GM12878 (cell line): ENCODE data around the gene TTC39B. TPM values are rescaled to one million over a fixed set of nuclear protein-coding genes. Genes with fewer than 3 reads are reported as not detected.

Source experiments
- ATAC-seq: fragments of 200-7000 bp; cut with Tn5 transposase; 3 replicates; pipeline ENCODE4 v1.9.1; 2020; ENCODE audit warnings: mild to moderate bottlenecking, moderate library complexity
- BruUV-seq: library from RNA; stranded (reverse); fragments of 400-500 nt; replicated peaks from 2 replicates; lab custom pipeline; 2021; lab: Mats Ljungman, UMichigan
- CTCF ChIA-PET: fragments of 300-600 bp; sonication (Branson Sonifier 250); formaldehyde crosslinking; extraction: SDS; loops from one replicate; lab custom pipeline; 2021; ENCODE audit warnings: inconsistent platforms; lab: Yijun Ruan, JAX
- POLR2A ChIA-PET: fragments of 350-600 bp; formaldehyde crosslinking; extraction: SDS; loops from one replicate; lab custom pipeline; 2021; ENCODE audit warnings: inconsistent platforms; lab: Charles Lee
- RAD21 ChIA-PET: fragments of 300-600 bp; sonication (Branson Sonifier 250); formaldehyde crosslinking; loops from one replicate; lab custom pipeline; 2023; ENCODE audit warnings: antibody characterized with exemption; ENCODE audit not compliant: unreplicated experiment; lab: Charles Lee
- SMC1A ChIA-PET: fragments of 300-600 bp; sonication (Branson Sonifier 250); formaldehyde crosslinking; loops from one replicate; lab custom pipeline; 2023; ENCODE audit not compliant: unreplicated experiment, uncharacterized antibody; lab: Charles Lee
- DNase-seq: peaks from one replicate; pipeline ENCODE4 v3.0.0-alpha.2; 2011; ENCODE audit warnings: low read depth, low spot score
- FAIRE-seq: peaks from 3 replicates; lab custom pipeline; 2011; peaks lifted over from hg19 to GRCh38; lab: Jason Lieb, UNC
- H2AFZ ChIP-seq: 2 replicates; pipeline ENCODE4 v1.6.0; 2011; ENCODE audit warnings: low read depth, low read length, control low read depth; ENCODE audit not compliant: control insufficient read depth
- H3K27ac ChIP-seq: 2 replicates; pipeline ENCODE4 v1.5.1; 2011; ENCODE audit warnings: control low read depth; ENCODE audit not compliant: control insufficient read depth, insufficient read depth
- H3K27me3 ChIP-seq, 2 experiments: replicated peaks in 1 of 2; 2 replicates each; pipeline versions ENCODE4 v1.6.0 to v1.6.1; 2011; ENCODE audit warnings: low read length in 1 of 2; ENCODE audit not compliant: control insufficient read depth in 2 of 2, insufficient read depth in 2 of 2
- H3K36me3 ChIP-seq, 2 experiments: 2 replicates each; pipeline ENCODE4 v1.5.1; 2011; ENCODE audit warnings: low read length in 1 of 2; ENCODE audit not compliant: control insufficient read depth in 2 of 2, insufficient read depth in 2 of 2
- H3K4me1 ChIP-seq: 2 replicates; pipeline ENCODE4 v1.6.1; 2011; ENCODE audit warnings: mild to moderate bottlenecking, low read length, moderate library complexity, mixed read lengths; ENCODE audit not compliant: control insufficient read depth, insufficient read depth
- H3K4me2 ChIP-seq: 2 replicates; pipeline ENCODE4 v1.6.0; 2011; ENCODE audit warnings: control low read depth; ENCODE audit not compliant: control insufficient read depth, insufficient read depth
- H3K4me3 ChIP-seq: fragments of 200-600 bp; sonication (generic); 2 replicates; pipeline ENCODE4 v1.5.1; 2016
- H3K79me2 ChIP-seq: 2 replicates; pipeline ENCODE4 v1.6.0; 2011; ENCODE audit warnings: low read length; ENCODE audit not compliant: control insufficient read depth, insufficient read depth
- H3K9ac ChIP-seq: 2 replicates; pipeline ENCODE4 v1.8.0; 2011; ENCODE audit warnings: low read length, control low read depth, mixed read lengths; ENCODE audit not compliant: control insufficient read depth, insufficient read depth
- H3K9me3 ChIP-seq: replicated peaks from 3 replicates; pipeline ENCODE4 v1.5.1; 2011; ENCODE audit warnings: mild to moderate bottlenecking, low read length; ENCODE audit not compliant: control insufficient read depth, insufficient read depth
- H4K20me1 ChIP-seq: 2 replicates; pipeline ENCODE4 v1.6.0; 2011; ENCODE audit not compliant: control insufficient read depth, insufficient read depth
- CHD1 ChIP-seq: IDR thresholded peaks from 2 replicates; pipeline ENCODE4 v1.6.1; 2012; ENCODE audit warnings: low read depth, low read length, improper control_type of control experiment
- CTCF ChIP-seq, 3 experiments: IDR thresholded peaks in 2 of 3; conservative IDR thresholded peaks in 1 of 3; 2 replicates each; pipeline ENCODE4 v1.5.1; 2011; ENCODE audit warnings: low read depth in 3 of 3, low read length in 3 of 3, mild to moderate bottlenecking in 3 of 3, control low read depth in 2 of 3, moderate library complexity in 2 of 3, inconsistent platforms in 1 of 3, mixed read lengths in 1 of 3; ENCODE audit not compliant: control insufficient read depth in 2 of 3, insufficient read depth in 1 of 3; ENCODE audit errors: extremely low read depth in 1 of 3
- FOXK2 ChIP-seq: fragments of 450-650 bp; IDR thresholded peaks from 2 replicates; pipeline ENCODE4 v1.6.1; 2017; ENCODE audit warnings: mild to moderate bottlenecking, moderate library complexity
- HDGF ChIP-seq: fragments of 450-650 bp; IDR thresholded peaks from 2 replicates; pipeline ENCODE4 v1.6.1; 2016; ENCODE audit warnings: antibody characterized with exemption
- IKZF2 ChIP-seq, 2 experiments: fragments of 450-650 bp; IDR thresholded peaks; 2 replicates each; pipeline ENCODE4 v1.6.1; 2017; ENCODE audit warnings: mild to moderate bottlenecking in 2 of 2, moderate library complexity in 2 of 2
- NBN ChIP-seq: fragments of 450-650 bp; IDR thresholded peaks from 2 replicates; pipeline ENCODE4 v1.6.1; 2016
- RELA ChIP-seq: fragments of 450-650 bp; IDR thresholded peaks from 2 replicates; pipeline ENCODE4 v1.8.0; 2014; ENCODE audit warnings: borderline replicate concordance; ENCODE audit not compliant: partially characterized antibody
- REST ChIP-seq: IDR thresholded peaks from 2 replicates; pipeline ENCODE4 v1.6.1; 2012; ENCODE audit warnings: mild to moderate bottlenecking, low read depth, low read length
- SMAD1 ChIP-seq: fragments of 450-650 bp; IDR thresholded peaks from 2 replicates; pipeline ENCODE4 v1.6.1; 2018; ENCODE audit warnings: mild to moderate bottlenecking, low read depth; ENCODE audit not compliant: partially characterized antibody
- STAT3 ChIP-seq: IDR thresholded peaks from 2 replicates; pipeline ENCODE4 v1.6.1; 2011; ENCODE audit warnings: low read depth, low read length, improper control_type of control experiment
- SUPT20H ChIP-seq: IDR thresholded peaks from 2 replicates; pipeline ENCODE4 v1.6.1; 2011; ENCODE audit warnings: low read depth, mild to moderate bottlenecking, low read length, moderate library complexity, borderline replicate concordance; ENCODE audit not compliant: control insufficient read depth
- TCF7 ChIP-seq: IDR thresholded peaks from 2 replicates; pipeline ENCODE4 v1.6.1; 2014; ENCODE audit warnings: antibody characterized with exemption, borderline replicate concordance
- WRNIP1 ChIP-seq: IDR thresholded peaks from 2 replicates; pipeline ENCODE4 v1.6.1; 2011; ENCODE audit warnings: low read depth, low read length, improper control_type of control experiment, borderline replicate concordance
- YBX1 ChIP-seq: fragments of 450-650 bp; IDR thresholded peaks from 2 replicates; pipeline ENCODE4 v1.6.1; 2016; ENCODE audit warnings: antibody characterized with exemption
- ZBTB4 ChIP-seq: fragments of 450-650 bp; formaldehyde crosslinking; IDR thresholded peaks from 2 replicates; pipeline ENCODE4 v1.4.0; 2022; ENCODE audit warnings: mild to moderate bottlenecking, moderate library complexity
- ZZZ3 ChIP-seq: IDR thresholded peaks from 2 replicates; pipeline ENCODE4 v1.6.1; 2011; ENCODE audit warnings: low read depth; ENCODE audit not compliant: control insufficient read depth, insufficient read length
- WGBS: methylation state at CpG from one replicate; pipeline ENCODE4 v1.1.6; 2016; ENCODE audit warnings: low lambda C conversion rate; ENCODE audit not compliant: insufficient replicate concordance, insufficient coverage; ENCODE audit errors: missing lambda C conversion rate; 5-methylcytosine and 5-hydroxymethylcytosine counted together
- in situ Hi-C: fragments of 300-500 bp; cut with MboI; formaldehyde crosslinking; loops from 9 replicates; pipeline ENCODE4 v1.14.3; 2018; ENCODE audit warnings: mixed read lengths
- intact Hi-C: fragments of 100-400 bp; cut with micrococcal nuclease; formaldehyde crosslinking; loops from one replicate; pipeline ENCODE4 v1.14.2; 2022; ENCODE audit not compliant: unreplicated experiment
- polyA plus RNA-seq, 11 experiments: library from polyadenylated mRNA; depleted of rRNA in 4 of 11; unstranded in 6 of 11; stranded (reverse) in 5 of 11; fragments of >200 nt; fragmentation: Nextera tagmentation in 4 of 11; fragmentation: Illumina TruSeq in 1 of 11; extraction: Ambion mirVana in 4 of 11; extraction: Trizol in 1 of 11; gene quantifications; 1 replicate in 1 of 11; 2 replicates in 10 of 11; pipeline versions ENCODE4 v1.2.1 to v1.2.3, GENCODE V29; 2011 to 2016; ENCODE audit warnings: inconsistent platforms in 2 of 11, missing spikeins in 2 of 11, low read depth in 1 of 11
- total RNA-seq, 4 experiments: library from RNA; depleted of rRNA in 3 of 4; stranded (reverse); fragments of >200 nt in 3 of 4; fragmentation: Illumina TruSeq in 1 of 4; extraction: Trizol in 1 of 4; gene quantifications; 2 replicates each; pipeline versions ENCODE4 v1.2.1 to v1.2.3, GENCODE V29; 2013 to 2021

The TTC39B gene
- total and polyA plus RNA-seq, 10 of the 15 experiments (the other 5 are each of a cell fraction or from before 2014, with no cell fraction given): 0.68 to 2.5 (median 1.5) TPM

- TF ChIP-seq SUPT20H: no peak
- TF ChIP-seq CTCF (IDR thresholded peaks at IDR 0.05 in 2 of 3, conservative IDR thresholded peaks at IDR 0.05 in 1 of 3; ENCODE audit: control insufficient read depth in 2 of 3, extremely low read depth in 1 of 3, insufficient read depth in 1 of 3, low read depth in 3 of 3, low read length in 3 of 3): no peak
- no peak for TF ChIP-seq ZZZ3
- TF ChIP-seq IKZF2 (IDR thresholded peaks at IDR 0.05): no peak
- no peak for TF ChIP-seq WRNIP1
- TF ChIP-seq ZBTB4 (CRISPR knock-in tag): no peak
- no peak for TF ChIP-seq FOXK2
- TF ChIP-seq RELA: no peak
- TF ChIP-seq CHD1: no peak
- no peak for TF ChIP-seq REST
- no peak for TF ChIP-seq TCF7
- TF ChIP-seq SMAD1: no peak
- no peak for TF ChIP-seq YBX1
- no peak for TF ChIP-seq NBN
- no peak for TF ChIP-seq STAT3
- TF ChIP-seq HDGF: no peak
- Histone ChIP-seq H3K4me1 (no peaks in the 10 kb centered on the region), H3K4me3 (no peak overlapping the region), H4K20me1 (no peaks in the 10 kb centered on the region), H3K27me3 (no peaks in the 10 kb centered on the region), H3K9me3 (no peaks in the 10 kb centered on the region), H2AFZ (no peak overlapping the region), H3K79me2 (no peaks in the 10 kb centered on the region), H3K9ac (no peak overlapping the region), H3K36me3 (no peaks in the 10 kb centered on the region), H3K27ac (no peak overlapping the region), H3K4me2 (no peak overlapping the region)
- SMC1A ChIA-PET: interaction anchor here (1.2 kb wide), 1 partner anchor 24 kb away, joined by 3 read pairs; no protein-coding TSS in a partner anchor
- ATAC-seq (no peak), FAIRE-seq (no peak), DNase-seq (no peak)
- in situ Hi-C loops: no loop called here
- POLR2A ChIA-PET: no interaction called here
- BruUV-seq: no TSS peak
- CTCF ChIA-PET: interaction anchor here (1.7 kb wide), 1 partner anchor 23 kb away, joined by 6 read pairs; no protein-coding TSS in a partner anchor
- WGBS: 21% methylated on average over 2 of the region's 2 CpGs
- RAD21 ChIA-PET: no interaction called here
- intact Hi-C loops: no loop called here
Observed at GRCh38 chr9:15235658-15236057, 71.4 kb downstream of the TTC39B start.
